Left kidney (tissue), 2 donors: ENCODE measurements around the gene CCBE1. TPM values are rescaled to one million over a fixed set of nuclear protein-coding genes. Genes with fewer than 3 reads are reported as not detected.
"Not testable (repeated sequence)": the region's sequence is repeated elsewhere in the genome, so short reads cannot be mapped to it uniquely, and the experiment has no call there.

ENCODE experiments used
- DNase-seq: peaks from one replicate; pipeline ENCODE4 v3.0.0-alpha.2; 2013
- polyA plus RNA-seq: library from polyadenylated mRNA; unstranded; fragments of 120-200 nt; gene quantifications from one replicate; pipeline ENCODE4 v1.2.1, GENCODE V29; 2013; ENCODE audit not compliant: insufficient read length

CCBE1 gene
- polyA plus RNA-seq, 1 donor: 31.5 TPM

GRCh38 chr18:59656373-59656887 lies 40.8 kb downstream of the CCBE1 start:
- DNase-seq: no peak

GRCh38 chr18:59655676-59656075 lies 41.5 kb downstream of the CCBE1 start:
- no peak for DNase-seq

- DNase-seq: no peak
Measured at GRCh38 chr18:59651071-59651470, 46.2 kb downstream of the CCBE1 start.

- DNase-seq: no peak
Measured at GRCh38 chr18:59650266-59650820, 46.9 kb downstream of the CCBE1 start.

GRCh38 chr18:59649591-59649990 lies 47.6 kb downstream of the CCBE1 start:
- no peak for DNase-seq

- DNase-seq: not testable (repeated sequence)
Measured at GRCh38 chr18:59648469-59648868, 48.8 kb downstream of the CCBE1 start.

GRCh38 chr18:59646963-59647307 lies 50.3 kb downstream of the CCBE1 start:
- DNase-seq: no peak

- DNase-seq: no peak
Measured at GRCh38 chr18:59646228-59646962, 50.8 kb downstream of the CCBE1 start.

- no peak for DNase-seq
Measured at GRCh38 chr18:59643740-59644139, 53.5 kb downstream of the CCBE1 start.

GRCh38 chr18:59640721-59641120 lies 56.5 kb downstream of the CCBE1 start:
- DNase-seq: no peak

GRCh38 chr18:59639821-59640220 lies 57.4 kb downstream of the CCBE1 start:
- no peak for DNase-seq

- DNase-seq: no peak
Measured at GRCh38 chr18:59639136-59639535, 58.1 kb downstream of the CCBE1 start.

GRCh38 chr18:59633961-59634485 lies 63.2 kb downstream of the CCBE1 start:
- DNase-seq: no peak

GRCh38 chr18:59633317-59633716 lies 63.9 kb downstream of the CCBE1 start:
- DNase-seq: no peak

GRCh38 chr18:59631583-59632181 lies 65.5 kb downstream of the CCBE1 start:
- no peak for DNase-seq

GRCh38 chr18:59629894-59630293 lies 67.3 kb downstream of the CCBE1 start:
- DNase-seq: no peak

GRCh38 chr18:59628995-59629394 lies 68.2 kb downstream of the CCBE1 start:
- peak; percentile 55 for DNase-seq

GRCh38 chr18:59627414-59627813 lies 69.8 kb downstream of the CCBE1 start:
- no peak for DNase-seq

- DNase-seq: no peak
Measured at GRCh38 chr18:59624369-59624765, 72.9 kb downstream of the CCBE1 start.

- no peak for DNase-seq
Measured at GRCh38 chr18:59623456-59624368, 73.5 kb downstream of the CCBE1 start.

GRCh38 chr18:59621027-59621426 lies 76.2 kb downstream of the CCBE1 start:
- no peak for DNase-seq

- no peak for DNase-seq
Measured at GRCh38 chr18:59620381-59620780, 76.8 kb downstream of the CCBE1 start.
